HCT116 (cell line): ENCODE results near the gene NPDC1. TPM values are rescaled to one million over a fixed set of nuclear protein-coding genes. Genes with fewer than 3 reads are reported as not detected.

Experiments
- ATAC-seq: fragments of 200-7000 bp; cut with Tn5 transposase; 2 replicates; pipeline ENCODE4 v1.9.1; 2020; ENCODE audit warnings: mild to moderate bottlenecking, moderate library complexity
- BruUV-seq: library from RNA; stranded (reverse); fragments of 400-500 nt; replicated peaks from 2 replicates; lab custom pipeline; 2021; lab: Mats Ljungman, UMichigan
- CTCF ChIA-PET: fragments of 300-600 bp; sonication (Branson Sonifier 250); formaldehyde crosslinking; loops from one replicate; lab custom pipeline; 2021; ENCODE audit warnings: antibody characterized with exemption; lab: Charles Lee
- POLR2A ChIA-PET: fragments of 300-600, 350-600 bp; sonication (Branson Sonifier 250); formaldehyde crosslinking; loops from one replicate; lab custom pipeline; 2021; ENCODE audit warnings: antibody characterized with exemption; lab: Charles Lee
- RAD21 ChIA-PET, 2 experiments: fragments of 300-600 bp; sonication (Branson Sonifier 250); formaldehyde crosslinking; loops; one replicate each; lab custom pipeline; 2023; ENCODE audit warnings: low total read pairs in 2 of 2; ENCODE audit not compliant: uncharacterized antibody in 2 of 2, unreplicated experiment in 2 of 2, low non-redundant PET in 1 of 2; lab: Charles Lee
- DNase-seq: peaks from one replicate; pipeline ENCODE4 v3.0.0-alpha.2; 2010; ENCODE audit warnings: low read depth, low spot score
- H2AFZ ChIP-seq: fragments of 200-600 bp; shearing (Covaris generic), sonication (generic); 2 replicates; pipeline ENCODE4 v1.6.1; 2017; ENCODE audit warnings: low read depth, mixed run types, mixed read lengths, antibody characterized with exemption, low read length; ENCODE audit not compliant: poor library complexity, severe bottlenecking
- H3K27ac ChIP-seq: 2 replicates; pipeline ENCODE4 v1.5.1; 2012; ENCODE audit warnings: low read depth, low read length
- H3K27me3 ChIP-seq: fragments of 200-600 bp; sonication (generic); 2 replicates; pipeline ENCODE4 v1.6.1; 2016; ENCODE audit warnings: mixed run types, low read length, mixed read lengths; ENCODE audit not compliant: insufficient read depth
- H3K36me3 ChIP-seq, 2 experiments: fragments of 200-500 bp in 1 of 2; fragments of 200-600 bp in 1 of 2; sonication (Bioruptor generic) in 1 of 2; sonication (generic) in 1 of 2; 2 replicates each; pipeline versions ENCODE4 v1.5.1 to v1.6.1; 2014 to 2016; ENCODE audit warnings: low read length in 2 of 2, inconsistent platforms in 1 of 2, mixed read lengths in 1 of 2, mixed run types in 1 of 2; ENCODE audit not compliant: insufficient read depth in 2 of 2, control insufficient read depth in 1 of 2
- H3K4me1 ChIP-seq, 2 experiments: fragments of 200-600 bp in 1 of 2; sonication (generic) in 1 of 2; 2 replicates each; pipeline versions ENCODE4 v1.5.1 to v1.6.1; 2012 to 2017; ENCODE audit warnings: low read length in 2 of 2, inconsistent platforms in 1 of 2, mild to moderate bottlenecking in 1 of 2, mixed read lengths in 1 of 2, mixed run types in 1 of 2, moderate library complexity in 1 of 2; ENCODE audit not compliant: insufficient read depth in 2 of 2, control insufficient read depth in 1 of 2
- H3K4me2 ChIP-seq: fragments of 200-600 bp; sonication (generic); 2 replicates; pipeline ENCODE4 v1.6.1; 2017; ENCODE audit warnings: mixed run types, low read length, mixed read lengths
- H3K4me3 ChIP-seq, 2 experiments: fragments of 200-600 bp in 1 of 2; sonication (generic) in 1 of 2; replicated peaks in 1 of 2; 2 replicates each; pipeline ENCODE4 v1.5.1; 2011 to 2016; ENCODE audit warnings: low read length in 2 of 2, control low read depth in 1 of 2, low read depth in 1 of 2, mild to moderate bottlenecking in 1 of 2, mixed read lengths in 1 of 2, mixed run types in 1 of 2
- H3K79me2 ChIP-seq: fragments of 200-600 bp; sonication (generic); 2 replicates; pipeline ENCODE4 v1.6.1; 2017; ENCODE audit warnings: mild to moderate bottlenecking, mixed run types, low read length, moderate library complexity, mixed read lengths; ENCODE audit not compliant: insufficient read depth
- H3K9ac ChIP-seq: fragments of 200-600 bp; sonication (generic); 2 replicates; pipeline ENCODE4 v1.6.1; 2016; ENCODE audit warnings: low read length, mixed read lengths
- H3K9me2 ChIP-seq: fragments of 200-600 bp; sonication (generic), shearing (Covaris generic); 2 replicates; pipeline ENCODE4 v1.6.1; 2017; ENCODE audit warnings: mixed run types, mild to moderate bottlenecking, moderate library complexity; ENCODE audit not compliant: insufficient read depth
- H3K9me3 ChIP-seq, 2 experiments: fragments of 200-500 bp in 1 of 2; fragments of 200-600 bp in 1 of 2; sonication (Bioruptor generic) in 1 of 2; sonication (generic) in 1 of 2; 2 replicates each; pipeline ENCODE4 v1.6.1; 2014 to 2017; ENCODE audit warnings: low read length in 2 of 2, mixed read lengths in 2 of 2, inconsistent platforms in 1 of 2, low read depth in 1 of 2, mild to moderate bottlenecking in 1 of 2, mixed run types in 1 of 2, moderate library complexity in 1 of 2; ENCODE audit not compliant: control insufficient read depth in 1 of 2, insufficient read depth in 1 of 2
- H4K20me1 ChIP-seq: fragments of 200-600 bp; sonication (generic), shearing (Covaris generic); 2 replicates; pipeline ENCODE4 v1.6.1; 2017; ENCODE audit warnings: mixed run types, mild to moderate bottlenecking, moderate library complexity; ENCODE audit not compliant: insufficient read depth
- CBX3 ChIP-seq: IDR thresholded peaks from 2 replicates; pipeline ENCODE4 v1.6.1; 2012; ENCODE audit warnings: low read depth
- CEBPB ChIP-seq: IDR thresholded peaks from 2 replicates; pipeline ENCODE4 v1.6.1; 2012; ENCODE audit warnings: low read depth
- EGR1 ChIP-seq: IDR thresholded peaks from 2 replicates; pipeline ENCODE4 v1.6.1; 2012; ENCODE audit warnings: low read depth
- ELF1 ChIP-seq: IDR thresholded peaks from 2 replicates; pipeline ENCODE4 v1.6.1; 2012; ENCODE audit warnings: low read depth, borderline replicate concordance
- EZH2phosphoT487 ChIP-seq: fragments of 200-600 bp; IDR thresholded peaks from 2 replicates; pipeline ENCODE4 v1.6.1; 2018; ENCODE audit warnings: antibody characterized with exemption, borderline replicate concordance
- FOSL1 ChIP-seq: IDR thresholded peaks from 2 replicates; pipeline ENCODE4 v1.6.1; 2012; ENCODE audit warnings: low read depth
- JUND ChIP-seq: IDR thresholded peaks from 2 replicates; pipeline ENCODE4 v1.6.1; 2012
- POLR2A ChIP-seq: IDR thresholded peaks from 2 replicates; pipeline ENCODE4 v1.7.0; 2011; ENCODE audit warnings: borderline replicate concordance; ENCODE audit not compliant: insufficient read depth, insufficient read length; ENCODE audit errors: extremely low read depth
- POLR2AphosphoS5 ChIP-seq: IDR thresholded peaks from 2 replicates; pipeline ENCODE4 v1.6.1; 2011; ENCODE audit warnings: mild to moderate bottlenecking, low read depth, low read length, moderate library complexity
- RAD21 ChIP-seq: IDR thresholded peaks from 2 replicates; pipeline ENCODE4 v1.6.1; 2012; ENCODE audit warnings: low read depth, mild to moderate bottlenecking
- SIN3A ChIP-seq: IDR thresholded peaks from 2 replicates; pipeline ENCODE4 v1.6.1; 2012; ENCODE audit warnings: low read depth
- SRF ChIP-seq: IDR thresholded peaks from 2 replicates; pipeline ENCODE4 v1.6.1; 2012; ENCODE audit warnings: low read depth
- ZNF274 ChIP-seq: fragments of 200-500 bp; sonication (Bioruptor generic); IDR thresholded peaks from 2 replicates; pipeline ENCODE4 v1.6.1; 2014; ENCODE audit warnings: mild to moderate bottlenecking, low read depth, low read length, inconsistent platforms
- intact Hi-C: fragments of 100-400 bp; cut with micrococcal nuclease; formaldehyde crosslinking; loops from 2 replicates; pipeline ENCODE4 v1.10.0; 2022
- total RNA-seq: library from RNA; stranded (reverse); gene quantifications from one replicate; pipeline ENCODE4 v1.2.1, GENCODE V29; 2021; ENCODE audit not compliant: unreplicated experiment
- TF ChIP-seq, protein P1 (sequence below): IDR thresholded peaks from 2 replicates; pipeline ENCODE4 v1.6.1; 2012; ENCODE audit warnings: low read depth
- TF ChIP-seq, protein P2 (sequence below): IDR thresholded peaks from 2 replicates; pipeline ENCODE4 v1.6.1; 2012
- TF ChIP-seq, protein P3 (sequence below): IDR thresholded peaks from 2 replicates; pipeline ENCODE4 v1.6.1; 2011; ENCODE audit warnings: mild to moderate bottlenecking, low read length, moderate library complexity; ENCODE audit not compliant: insufficient replicate concordance; ENCODE audit errors: extremely low read depth
- TF ChIP-seq, protein P4 (sequence below), 3 experiments: fragments of 200-600 bp in 1 of 3; sonication (generic) in 1 of 3; IDR thresholded peaks in 2 of 3; conservative IDR thresholded peaks in 1 of 3; 2 replicates each; pipeline ENCODE4 v1.5.1; 2012 to 2017; ENCODE audit warnings: low read depth in 2 of 3, low read length in 2 of 3, antibody characterized with exemption in 1 of 3, borderline replicate concordance in 1 of 3, control low read depth in 1 of 3, mild to moderate bottlenecking in 1 of 3, mixed read lengths in 1 of 3, mixed run types in 1 of 3, moderate library complexity in 1 of 3; ENCODE audit not compliant: insufficient read depth in 1 of 3

Gene NPDC1
- total RNA-seq, 1 experiment from 2014 or later: 98.8 TPM

DNA sequence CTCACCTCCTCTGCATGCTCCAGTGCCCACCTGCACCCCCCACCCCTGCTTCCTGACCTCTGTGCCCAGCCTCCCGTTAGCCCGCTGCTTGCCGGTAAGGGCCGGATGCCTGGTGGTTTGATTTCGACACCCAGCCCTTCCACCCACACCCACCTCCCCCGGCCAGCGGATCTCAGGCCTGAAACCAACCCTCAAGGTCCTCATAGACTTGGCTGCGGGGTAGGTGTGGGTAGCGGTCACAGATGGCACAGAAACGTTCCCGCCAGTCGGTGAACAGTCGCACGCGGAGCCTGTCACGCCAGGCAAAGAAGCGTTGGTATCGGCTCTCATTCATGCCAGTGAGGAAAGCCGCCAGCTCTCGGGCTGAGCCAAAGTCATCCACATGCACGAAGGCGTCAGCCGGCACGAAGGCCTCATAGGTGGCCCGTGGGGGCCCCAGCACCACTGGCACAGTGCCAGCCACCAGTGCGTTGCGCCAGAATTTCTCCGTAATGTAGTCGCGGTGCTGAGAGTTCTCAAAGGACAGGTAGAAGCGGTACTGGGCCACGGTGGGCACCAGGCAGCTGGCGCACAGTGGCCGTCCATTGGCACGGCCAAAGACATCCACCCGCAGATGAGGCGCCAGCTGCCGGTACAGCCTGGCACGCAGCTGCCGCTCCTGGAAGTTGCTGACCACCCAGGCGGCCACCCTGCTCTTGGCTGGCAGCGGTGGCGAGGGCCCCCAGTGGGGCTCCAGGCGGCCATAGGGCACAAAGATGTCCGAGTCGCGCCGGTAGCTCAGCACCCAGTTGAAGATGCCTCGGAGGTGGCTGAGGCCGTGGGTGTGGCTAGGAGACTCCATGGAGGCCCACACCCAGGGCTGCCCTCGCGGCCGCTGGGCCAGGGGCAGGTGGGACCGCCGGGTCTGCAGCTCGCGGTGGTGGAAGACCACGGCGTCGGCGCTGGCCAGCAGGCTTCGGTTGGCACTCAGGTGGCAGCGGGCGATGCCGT is 15.1 kb downstream of the NPDC1 start:
- POLR2A ChIA-PET: no interaction called here
- intact Hi-C loops: no loop called here
- no peak for ATAC-seq
- no peak overlapping the region for H2AFZ ChIP-seq
- RAD21 ChIA-PET: interaction anchor here in 1 of 2 experiments (0.6 kb wide), 1 partner anchor 18 kb away, joined by 4 read pairs; no protein-coding TSS in a partner anchor
- peaks cover 18% of the 10 kb centered on the region; the same call in 1 of the 2 replicates for H3K79me2 ChIP-seq
- no peaks in the 10 kb centered on the region for H3K27me3 ChIP-seq
- H3K9me2 ChIP-seq: no peaks in the 10 kb centered on the region
- TF ChIP-seq FOSL1 (no peak), EZH2phosphoT487 (no peak), ZNF274 (no peak), CEBPB (no peak), EGR1 (no peak), CBX3 (no peak), SIN3A (no peak), JUND (no peak), SRF (no peak), POLR2A (no peak), RAD21 (no peak), POLR2AphosphoS5 (no peak), ELF1 (no peak)
- TF ChIP-seq, protein P1, sequence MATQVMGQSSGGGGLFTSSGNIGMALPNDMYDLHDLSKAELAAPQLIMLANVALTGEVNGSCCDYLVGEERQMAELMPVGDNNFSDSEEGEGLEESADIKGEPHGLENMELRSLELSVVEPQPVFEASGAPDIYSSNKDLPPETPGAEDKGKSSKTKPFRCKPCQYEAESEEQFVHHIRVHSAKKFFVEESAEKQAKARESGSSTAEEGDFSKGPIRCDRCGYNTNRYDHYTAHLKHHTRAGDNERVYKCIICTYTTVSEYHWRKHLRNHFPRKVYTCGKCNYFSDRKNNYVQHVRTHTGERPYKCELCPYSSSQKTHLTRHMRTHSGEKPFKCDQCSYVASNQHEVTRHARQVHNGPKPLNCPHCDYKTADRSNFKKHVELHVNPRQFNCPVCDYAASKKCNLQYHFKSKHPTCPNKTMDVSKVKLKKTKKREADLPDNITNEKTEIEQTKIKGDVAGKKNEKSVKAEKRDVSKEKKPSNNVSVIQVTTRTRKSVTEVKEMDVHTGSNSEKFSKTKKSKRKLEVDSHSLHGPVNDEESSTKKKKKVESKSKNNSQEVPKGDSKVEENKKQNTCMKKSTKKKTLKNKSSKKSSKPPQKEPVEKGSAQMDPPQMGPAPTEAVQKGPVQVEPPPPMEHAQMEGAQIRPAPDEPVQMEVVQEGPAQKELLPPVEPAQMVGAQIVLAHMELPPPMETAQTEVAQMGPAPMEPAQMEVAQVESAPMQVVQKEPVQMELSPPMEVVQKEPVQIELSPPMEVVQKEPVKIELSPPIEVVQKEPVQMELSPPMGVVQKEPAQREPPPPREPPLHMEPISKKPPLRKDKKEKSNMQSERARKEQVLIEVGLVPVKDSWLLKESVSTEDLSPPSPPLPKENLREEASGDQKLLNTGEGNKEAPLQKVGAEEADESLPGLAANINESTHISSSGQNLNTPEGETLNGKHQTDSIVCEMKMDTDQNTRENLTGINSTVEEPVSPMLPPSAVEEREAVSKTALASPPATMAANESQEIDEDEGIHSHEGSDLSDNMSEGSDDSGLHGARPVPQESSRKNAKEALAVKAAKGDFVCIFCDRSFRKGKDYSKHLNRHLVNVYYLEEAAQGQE: no peak
- TF ChIP-seq, protein P2, sequence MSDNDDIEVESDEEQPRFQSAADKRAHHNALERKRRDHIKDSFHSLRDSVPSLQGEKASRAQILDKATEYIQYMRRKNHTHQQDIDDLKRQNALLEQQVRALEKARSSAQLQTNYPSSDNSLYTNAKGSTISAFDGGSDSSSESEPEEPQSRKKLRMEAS: no peak
- TF ChIP-seq, protein P3, sequence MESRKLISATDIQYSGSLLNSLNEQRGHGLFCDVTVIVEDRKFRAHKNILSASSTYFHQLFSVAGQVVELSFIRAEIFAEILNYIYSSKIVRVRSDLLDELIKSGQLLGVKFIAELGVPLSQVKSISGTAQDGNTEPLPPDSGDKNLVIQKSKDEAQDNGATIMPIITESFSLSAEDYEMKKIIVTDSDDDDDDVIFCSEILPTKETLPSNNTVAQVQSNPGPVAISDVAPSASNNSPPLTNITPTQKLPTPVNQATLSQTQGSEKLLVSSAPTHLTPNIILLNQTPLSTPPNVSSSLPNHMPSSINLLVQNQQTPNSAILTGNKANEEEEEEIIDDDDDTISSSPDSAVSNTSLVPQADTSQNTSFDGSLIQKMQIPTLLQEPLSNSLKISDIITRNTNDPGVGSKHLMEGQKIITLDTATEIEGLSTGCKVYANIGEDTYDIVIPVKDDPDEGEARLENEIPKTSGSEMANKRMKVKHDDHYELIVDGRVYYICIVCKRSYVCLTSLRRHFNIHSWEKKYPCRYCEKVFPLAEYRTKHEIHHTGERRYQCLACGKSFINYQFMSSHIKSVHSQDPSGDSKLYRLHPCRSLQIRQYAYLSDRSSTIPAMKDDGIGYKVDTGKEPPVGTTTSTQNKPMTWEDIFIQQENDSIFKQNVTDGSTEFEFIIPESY: no peak
- TF ChIP-seq, protein P4, sequence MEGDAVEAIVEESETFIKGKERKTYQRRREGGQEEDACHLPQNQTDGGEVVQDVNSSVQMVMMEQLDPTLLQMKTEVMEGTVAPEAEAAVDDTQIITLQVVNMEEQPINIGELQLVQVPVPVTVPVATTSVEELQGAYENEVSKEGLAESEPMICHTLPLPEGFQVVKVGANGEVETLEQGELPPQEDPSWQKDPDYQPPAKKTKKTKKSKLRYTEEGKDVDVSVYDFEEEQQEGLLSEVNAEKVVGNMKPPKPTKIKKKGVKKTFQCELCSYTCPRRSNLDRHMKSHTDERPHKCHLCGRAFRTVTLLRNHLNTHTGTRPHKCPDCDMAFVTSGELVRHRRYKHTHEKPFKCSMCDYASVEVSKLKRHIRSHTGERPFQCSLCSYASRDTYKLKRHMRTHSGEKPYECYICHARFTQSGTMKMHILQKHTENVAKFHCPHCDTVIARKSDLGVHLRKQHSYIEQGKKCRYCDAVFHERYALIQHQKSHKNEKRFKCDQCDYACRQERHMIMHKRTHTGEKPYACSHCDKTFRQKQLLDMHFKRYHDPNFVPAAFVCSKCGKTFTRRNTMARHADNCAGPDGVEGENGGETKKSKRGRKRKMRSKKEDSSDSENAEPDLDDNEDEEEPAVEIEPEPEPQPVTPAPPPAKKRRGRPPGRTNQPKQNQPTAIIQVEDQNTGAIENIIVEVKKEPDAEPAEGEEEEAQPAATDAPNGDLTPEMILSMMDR (IDR thresholded peaks at IDR 0.05 in 2 of 3, conservative IDR thresholded peaks at IDR 0.05 in 1 of 3; ENCODE audit: borderline replicate concordance in 1 of 3, insufficient read depth in 1 of 3, low read depth in 2 of 3, low read length in 2 of 3): no peak
- H3K9me3 ChIP-seq: no peaks in the 10 kb centered on the region
- no peak overlapping the region for H3K4me2 ChIP-seq
- no peak overlapping the region for H3K27ac ChIP-seq
- H4K20me1 ChIP-seq: no peaks in the 10 kb centered on the region
- CTCF ChIA-PET: interaction anchor here (0.8 to 2.1 kb wide), 2 partner anchors 83 kb away, joined by 5 to 42 read pairs; no protein-coding TSS in a partner anchor
- no peak overlapping the region for H3K9ac ChIP-seq
- DNase-seq: no peak
- no TSS peak for BruUV-seq
- peaks cover 31 to 53% of the 10 kb centered on the region in 2 experiments for H3K4me1 ChIP-seq
- H3K36me3 ChIP-seq: no peaks in the 10 kb centered on the region
- no peak overlapping the region for H3K4me3 ChIP-seq
